ENCODE data around the gene BIK.

GRCh38 chr22:43077121-43077877, 33.3 kb upstream of the BIK start:
- TF ChIP-seq CTCF (IDR thresholded peaks at IDR 0.05) (no peak), POLR2AphosphoS5 (IDR thresholded peaks at IDR 0.05) (no peak), POLR2A (IDR thresholded peaks at IDR 0.05) (no peak), EP300 (IDR thresholded peaks at IDR 0.05) (no peak)
